ENCODE data around the gene KCNV2.
"Not testable (repeated sequence)": the region's sequence is repeated elsewhere in the genome, so short reads cannot be mapped to it uniquely, and the experiment has no call there.

KCNV2 gene

DNA sequence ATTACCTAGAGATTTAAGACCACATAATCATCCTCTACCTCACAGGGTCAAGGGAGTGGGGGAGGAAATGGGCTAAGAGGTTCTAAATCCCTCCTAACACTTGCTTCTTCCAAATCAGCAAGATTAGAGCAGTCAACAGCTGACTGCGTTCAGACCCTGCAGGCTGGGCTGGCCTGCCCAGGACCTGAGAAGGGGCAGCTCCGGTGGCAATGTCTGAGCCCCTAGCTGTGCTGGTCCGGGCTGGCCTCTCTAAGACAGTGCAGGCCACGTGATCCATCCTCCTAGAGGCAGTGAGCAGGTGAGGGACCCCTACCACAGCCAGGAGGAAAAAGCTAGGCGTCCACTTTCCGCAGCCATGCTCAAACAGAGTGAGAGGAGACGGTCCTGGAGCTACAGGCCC lies at the start of gene KCNV2:
TSS of gene KCNV2 (plus strand) at position 126 of the 400 bp plus-strand sequence. CDS start at position 356, 230 bp downstream.
- no peak for DNase-seq (ENCODE audit: low spot score)

GRCh38 chr9:2673161-2673560 lies 44.1 kb upstream of the KCNV2 start:
- DNase-seq (ENCODE audit: low spot score), result no peak

DNA sequence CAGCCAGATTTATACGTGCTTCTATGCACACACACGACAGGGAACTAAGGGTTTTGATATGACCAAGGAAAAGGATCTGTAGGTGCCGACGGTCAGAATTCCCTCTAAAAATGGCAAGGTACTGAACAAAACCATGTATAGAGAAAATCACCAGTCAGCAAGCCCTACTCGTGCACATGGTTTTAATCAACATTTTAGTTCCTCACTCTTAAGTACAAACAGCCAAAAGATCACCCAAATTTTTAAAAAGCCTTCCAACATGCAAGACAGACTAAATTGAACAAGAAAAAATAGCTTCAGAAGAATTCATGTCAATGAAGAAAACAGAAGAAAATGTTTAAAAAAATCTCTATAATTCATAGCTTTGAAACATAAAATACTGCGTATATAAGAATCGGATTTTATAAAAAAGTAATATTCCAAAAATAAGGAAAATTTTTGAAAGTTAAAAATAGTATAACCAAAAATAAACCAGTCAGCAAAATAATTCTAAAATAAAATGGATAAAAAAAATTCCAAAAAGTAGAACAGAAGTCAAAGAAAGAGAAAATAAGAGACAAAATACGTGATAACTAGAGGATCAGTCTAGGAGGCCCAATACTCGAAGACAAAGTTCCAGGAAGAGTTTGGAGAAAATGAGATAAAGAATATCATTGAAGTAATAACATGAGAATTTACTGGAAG lies 43.0 kb upstream of the KCNV2 start:
- no peak for DNase-seq (ENCODE audit: low spot score)

DNA sequence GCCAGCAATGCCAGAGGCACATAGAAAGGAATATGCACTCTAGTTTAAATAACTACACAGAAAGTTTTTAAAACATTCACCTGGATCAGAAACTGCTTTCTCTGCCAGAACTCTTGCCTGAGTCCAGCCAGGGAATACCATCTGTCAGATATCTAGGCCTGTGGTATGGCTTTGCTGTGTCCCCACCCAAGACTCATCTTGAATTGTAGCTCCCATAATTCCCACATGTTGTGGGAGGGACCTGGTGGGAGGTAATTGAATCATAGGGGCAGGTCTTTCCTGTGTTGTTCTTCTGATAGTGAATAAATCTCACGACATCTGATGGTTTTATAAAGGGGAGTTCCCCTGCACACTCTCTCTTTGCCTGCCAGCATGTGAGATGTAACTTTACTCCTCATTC lies 41.5 kb upstream of the KCNV2 start:
- no peak for DNase-seq (ENCODE audit: low spot score)

GRCh38 chr9:2676466-2676865 lies 40.8 kb upstream of the KCNV2 start:
- no peak for DNase-seq (ENCODE audit: low spot score)

DNA sequence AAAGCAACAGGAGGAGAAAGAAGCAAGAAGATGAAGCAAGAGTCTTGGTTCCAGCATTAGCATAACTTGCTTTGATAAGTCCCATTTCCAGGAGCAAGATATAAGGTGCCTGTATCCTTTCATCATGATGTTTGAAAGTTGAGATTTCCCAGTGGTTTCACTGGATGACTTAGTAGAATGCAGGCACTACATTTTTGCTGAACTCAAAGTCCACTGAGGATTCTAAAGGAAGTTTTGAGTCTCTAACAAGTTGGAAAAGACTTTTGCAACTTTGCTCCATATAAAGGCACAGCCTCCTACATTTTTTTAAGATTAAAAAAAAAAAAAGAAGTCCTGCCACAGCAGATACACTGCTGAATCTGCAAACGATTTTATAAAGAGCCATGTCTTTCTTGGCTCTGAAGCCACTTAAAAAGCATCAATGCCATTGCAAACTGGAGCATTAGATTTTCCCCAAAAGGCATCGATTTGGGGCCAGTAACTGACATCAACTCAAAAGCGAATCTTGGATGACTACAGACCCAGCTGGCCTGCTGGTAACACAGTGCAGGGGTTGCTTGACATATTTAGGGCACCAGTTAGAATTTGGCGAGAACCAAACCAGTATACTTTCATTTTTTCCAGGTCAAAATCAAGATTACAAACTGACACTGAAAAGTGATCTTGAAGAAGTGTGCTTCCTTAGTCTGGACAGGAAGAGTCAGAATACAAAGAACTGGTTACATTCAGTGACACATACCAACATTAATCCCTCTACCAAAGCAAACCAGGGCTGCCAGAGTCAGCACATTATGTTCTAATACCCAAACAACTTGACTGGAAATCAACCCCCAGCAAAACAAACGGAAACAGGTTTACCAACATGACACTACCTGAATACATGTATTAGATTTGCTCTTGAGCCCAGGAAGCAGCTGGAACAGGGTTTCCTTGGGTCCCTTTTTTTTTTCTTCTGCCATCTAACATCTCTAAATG lies 39.1 kb upstream of the KCNV2 start:
- no peak for DNase-seq (ENCODE audit: low spot score)

- no peak for DNase-seq (ENCODE audit: low spot score)
Observed at GRCh38 chr9:2679011-2679410, 38.3 kb upstream of the KCNV2 start.

- DNase-seq (ENCODE audit: low spot score), result no peak
Observed at GRCh38 chr9:2681981-2682380, 35.3 kb upstream of the KCNV2 start.

DNA sequence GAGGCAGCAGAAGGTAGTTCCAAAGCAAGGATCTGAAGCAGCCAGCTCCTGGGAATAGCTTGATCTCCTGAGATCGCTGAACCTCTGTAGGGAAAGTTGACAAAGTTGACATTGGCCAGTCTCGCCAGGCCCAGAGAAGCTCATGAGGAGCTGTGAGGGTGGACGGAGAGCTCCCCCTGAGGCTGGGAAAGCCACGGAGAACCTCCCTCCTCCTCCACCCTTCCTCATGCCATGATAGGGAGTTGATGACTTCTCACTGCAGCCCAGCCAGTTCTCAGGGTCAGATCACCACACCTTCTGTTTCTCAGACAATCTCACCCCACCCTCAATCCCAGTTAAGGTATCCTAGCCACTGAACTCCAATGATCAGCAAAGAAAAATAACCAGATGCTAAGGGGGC lies 30.4 kb upstream of the KCNV2 start:
- no peak for DNase-seq (ENCODE audit: low spot score)

GRCh38 chr9:2688636-2689035 lies 28.7 kb upstream of the KCNV2 start:
- no peak for DNase-seq (ENCODE audit: low spot score)

GRCh38 chr9:2691212-2691611 lies 26.1 kb upstream of the KCNV2 start:
- DNase-seq (ENCODE audit: low spot score), result no peak

- DNase-seq (ENCODE audit: low spot score), result no peak
Observed at GRCh38 chr9:2691626-2692025, 25.7 kb upstream of the KCNV2 start.

DNA sequence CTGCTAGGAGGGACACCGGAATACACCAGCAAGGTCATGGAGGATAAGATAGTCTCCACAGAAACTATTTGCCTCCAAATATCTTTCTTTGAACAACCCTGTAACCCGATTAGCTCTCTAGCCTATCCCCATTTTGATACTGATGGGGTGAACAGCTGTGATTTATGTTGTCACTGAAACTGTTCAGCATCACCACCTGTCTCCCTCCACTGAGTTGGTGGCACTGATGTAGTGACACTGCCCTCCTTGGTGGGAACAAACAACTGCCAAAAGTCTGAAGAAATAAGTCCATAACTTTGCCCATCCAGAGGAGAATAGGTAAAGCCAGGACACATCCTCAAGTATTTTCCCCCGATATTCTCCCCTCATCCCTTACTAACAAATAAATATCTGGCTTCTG lies 24.3 kb upstream of the KCNV2 start:
- no peak for DNase-seq (ENCODE audit: low spot score)

GRCh38 chr9:2697492-2697891 lies 19.8 kb upstream of the KCNV2 start:
- no peak for DNase-seq (ENCODE audit: low spot score)

DNA sequence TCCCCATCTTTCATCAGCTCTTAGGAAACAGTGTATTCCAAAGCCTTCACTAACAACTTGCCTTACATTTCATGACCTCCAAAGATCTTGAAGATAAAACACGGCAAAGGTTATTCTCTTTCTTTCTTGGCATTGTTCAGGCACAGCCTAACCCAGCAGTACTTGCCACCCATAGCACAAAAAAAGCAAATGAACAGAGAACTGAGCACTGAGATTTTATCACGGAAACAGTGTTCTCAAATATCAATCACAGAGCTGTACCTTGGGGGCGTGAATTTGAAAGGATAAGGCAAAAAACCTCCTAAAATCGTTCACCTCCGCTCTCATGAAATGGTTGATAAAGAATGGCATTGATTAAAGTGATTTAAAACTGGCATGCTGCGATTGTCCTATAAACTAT lies 16.9 kb upstream of the KCNV2 start:
- DNase-seq (ENCODE audit: low spot score), result no peak

- DNase-seq (ENCODE audit: low spot score), result no peak
Observed at GRCh38 chr9:2700909-2701550, 16.3 kb upstream of the KCNV2 start.

DNA sequence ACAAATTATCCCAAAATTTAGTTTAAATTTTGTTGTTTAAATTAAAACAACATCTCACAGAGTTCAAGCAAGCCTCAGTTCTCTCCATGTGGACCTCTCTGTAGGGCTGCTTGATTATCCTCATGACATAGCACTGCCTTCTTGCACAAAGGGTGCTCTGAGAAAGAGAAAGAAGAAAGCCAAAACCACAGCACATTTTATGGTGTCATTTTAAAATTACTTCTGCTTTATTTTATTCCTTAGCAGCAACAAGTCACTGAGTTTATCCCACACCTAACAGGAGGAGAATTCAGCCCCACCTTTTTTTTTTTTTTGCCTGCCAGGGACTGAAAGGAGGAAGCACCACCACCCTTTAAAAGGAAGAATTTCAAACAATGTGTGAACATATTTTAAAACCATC lies 12.8 kb upstream of the KCNV2 start:
- DNase-seq (ENCODE audit: low spot score), result no peak

DNA sequence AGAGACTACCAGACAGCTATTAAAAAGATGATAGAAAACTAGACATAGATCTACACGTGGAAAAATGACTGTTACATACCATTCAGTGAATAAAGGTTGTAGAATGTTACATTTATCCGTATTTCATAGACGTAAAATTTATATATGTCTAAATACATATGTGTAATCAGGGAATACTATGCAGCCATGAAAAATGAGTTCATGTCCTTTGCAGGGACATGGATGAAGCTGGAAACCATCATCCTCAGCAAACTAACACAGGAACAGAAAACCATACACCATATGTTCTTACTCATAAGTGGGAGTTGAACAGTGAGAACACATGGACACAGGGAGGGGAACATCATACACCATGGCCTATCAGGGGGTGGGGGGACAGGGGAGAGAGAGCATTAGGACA lies 10.1 kb upstream of the KCNV2 start:
- not testable (repeated sequence) for DNase-seq (ENCODE audit: low spot score)

DNA sequence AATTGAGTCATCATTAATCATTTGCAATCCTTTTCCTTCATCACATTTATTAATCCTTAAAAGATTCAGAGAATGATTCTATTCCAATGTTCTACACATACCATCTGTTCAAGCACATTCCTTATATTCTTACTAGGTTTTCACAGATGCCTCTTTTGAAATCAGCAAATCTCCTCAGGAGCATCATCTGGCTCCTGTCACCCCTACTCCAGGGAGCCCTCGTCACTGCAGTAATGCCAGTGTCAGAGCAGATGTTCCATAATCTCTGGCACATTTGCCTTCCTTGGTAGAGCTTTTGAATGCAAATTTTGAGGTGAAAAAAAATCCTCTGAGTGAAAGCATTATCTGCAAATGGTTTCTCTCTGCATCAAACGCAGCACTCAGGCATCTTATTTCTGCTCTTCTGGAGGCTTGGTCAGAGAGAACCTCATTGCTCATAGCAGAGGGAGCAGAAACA lies 7.6 kb upstream of the KCNV2 start:
- DNase-seq (ENCODE audit: low spot score), result no peak

GRCh38 chr9:2711716-2712115 lies 5.6 kb upstream of the KCNV2 start:
- no peak for DNase-seq (ENCODE audit: low spot score)

GRCh38 chr9:2718001-2718697 lies 839 bp downstream of the KCNV2 start:
- no peak for DNase-seq (ENCODE audit: low spot score)

GRCh38 chr9:2718698-2719033 lies 1.4 kb downstream of the KCNV2 start:
- no peak for DNase-seq (ENCODE audit: low spot score)
